ENCODE results near the gene ECEL1.

GRCh38 chr2:232436381-232437194, 51.0 kb downstream of the ECEL1 start:
- TF ChIP-seq CTCF (IDR thresholded peaks at IDR 0.05) (no peak), POLR2AphosphoS5 (IDR thresholded peaks at IDR 0.05) (no peak), POLR2A (IDR thresholded peaks at IDR 0.05) (no peak), EP300 (IDR thresholded peaks at IDR 0.05) (no peak)
